ENCODE data around the gene TRAPPC5. TPM values are rescaled to one million over a fixed set of nuclear protein-coding genes. Genes with fewer than 3 reads are reported as not detected.
A peak's percentile ranks its signal among the peaks of the same experiment; 100 is the strongest.

The TRAPPC5 gene
- total RNA-seq, 1 donor from 2014 or later = 158 TPM

- TF ChIP-seq CTCF (conservative IDR thresholded peaks at IDR 0.05; ENCODE audit: low read depth, low read length) = no peak
- no peak overlapping the region for H3K4me3 ChIP-seq (ENCODE audit: low read depth, low read length)
- no peak for DNase-seq (ENCODE audit: low read depth)
These were observed 34.3 kb upstream of the TRAPPC5 start for GRCh38 chr19:7646426-7646700.

- H3K4me3 ChIP-seq (ENCODE audit: low read depth, low read length) = no peak overlapping the region
- DNase-seq (ENCODE audit: low read depth) = no peak
- no peak for TF ChIP-seq CTCF (conservative IDR thresholded peaks at IDR 0.05; ENCODE audit: low read depth, low read length)
These were observed 33.5 kb upstream of the TRAPPC5 start for GRCh38 chr19:7647156-7647555.

- no peak for DNase-seq (ENCODE audit: low read depth)
- no peak for TF ChIP-seq CTCF (conservative IDR thresholded peaks at IDR 0.05; ENCODE audit: low read depth, low read length)
- no peak overlapping the region for H3K4me3 ChIP-seq (ENCODE audit: low read depth, low read length)
These were observed 32.2 kb upstream of the TRAPPC5 start for GRCh38 chr19:7648265-7649014.

- TF ChIP-seq CTCF (conservative IDR thresholded peaks at IDR 0.05; ENCODE audit: low read depth, low read length) = no peak
- no peak overlapping the region for H3K4me3 ChIP-seq (ENCODE audit: low read depth, low read length)
- no peak for DNase-seq (ENCODE audit: low read depth)
These were observed 30.5 kb upstream of the TRAPPC5 start for GRCh38 chr19:7650148-7650547.

GRCh38 chr19:7652061-7652641 is 28.5 kb upstream of the TRAPPC5 start:
- peak; percentile 96 for TF ChIP-seq CTCF (conservative IDR thresholded peaks at IDR 0.05; ENCODE audit: low read depth, low read length)
- peak overlapping the region; percentile 38 for H3K4me3 ChIP-seq (ENCODE audit: low read depth, low read length)
- no peak for DNase-seq (ENCODE audit: low read depth)

- TF ChIP-seq CTCF (conservative IDR thresholded peaks at IDR 0.05; ENCODE audit: low read depth, low read length) = no peak
- no peak overlapping the region for H3K4me3 ChIP-seq (ENCODE audit: low read depth, low read length)
- DNase-seq (ENCODE audit: low read depth) = no peak
These were observed 26.2 kb upstream of the TRAPPC5 start for GRCh38 chr19:7654401-7654800.

- no peak overlapping the region for H3K4me3 ChIP-seq (ENCODE audit: low read depth, low read length)
- TF ChIP-seq CTCF (conservative IDR thresholded peaks at IDR 0.05; ENCODE audit: low read depth, low read length) = no peak
- no peak for DNase-seq (ENCODE audit: low read depth)
These were observed 25.1 kb upstream of the TRAPPC5 start for GRCh38 chr19:7655581-7655980.
